DMS 273 (cell line): Measurements from ENCODE around the gene ALG9.

Experiments used
- DNase-seq: peaks from one replicate; lab custom pipeline; 2025; ENCODE audit not compliant: unreplicated experiment; lab: John Stamatoyannopoulos, UW

The ALG9 gene

DNA sequence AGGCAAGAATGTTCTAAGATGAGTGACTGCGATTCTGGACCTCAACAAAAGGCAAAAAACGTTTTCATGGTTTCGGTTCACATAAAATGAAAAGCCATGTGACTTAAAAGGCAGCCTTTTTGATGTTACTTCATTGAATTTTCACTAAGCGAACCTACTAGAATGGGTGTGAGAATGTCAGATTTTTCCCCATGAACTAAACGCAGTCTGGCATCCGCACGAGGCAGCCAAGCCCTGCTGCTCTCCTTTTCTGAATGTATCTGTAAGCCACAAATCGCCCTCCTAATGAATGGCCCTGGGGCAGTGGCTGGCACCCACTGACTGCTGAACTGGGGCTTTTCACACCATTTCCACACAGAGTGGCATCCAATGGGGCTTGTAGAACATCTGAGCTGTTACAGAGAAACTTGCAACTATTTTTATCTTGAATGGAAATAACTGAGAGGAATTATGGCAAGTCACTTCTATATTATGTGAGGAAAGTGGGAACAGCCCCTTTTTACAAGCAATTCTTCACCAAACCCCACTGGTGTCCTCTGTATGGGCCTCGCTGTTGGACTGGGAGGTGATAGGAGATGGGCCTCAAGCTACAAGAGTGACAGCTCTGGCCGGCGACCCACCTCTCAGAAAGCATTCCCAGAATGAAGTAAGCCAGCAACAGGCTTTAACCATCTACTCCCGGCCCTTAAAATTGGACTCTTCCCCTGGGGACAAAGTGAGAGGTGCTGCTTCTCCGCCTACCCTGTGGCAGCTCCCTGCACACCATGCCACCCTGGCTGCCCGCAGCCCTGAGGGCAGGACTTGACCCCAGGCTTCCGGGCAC lies 134.5 kb downstream of the ALG9 start:
- DNase-seq = no peak
